Mesodermal cell (in vitro differentiated cells): ENCODE data around the gene PFDN2.
"Not testable (repeated sequence)": the region's sequence is repeated elsewhere in the genome, so short reads cannot be mapped to it uniquely, and the experiment has no call there.

Source experiments
- H3K27ac ChIP-seq: 2 replicates; pipeline ENCODE4 v1.7.0; 2013; ENCODE audit warnings: mild to moderate bottlenecking, low read depth, low read length, moderate library complexity; ENCODE audit not compliant: severe bottlenecking
- H3K36me3 ChIP-seq: 2 replicates; pipeline ENCODE4 v1.7.1; 2013; ENCODE audit warnings: mild to moderate bottlenecking, low read length, moderate library complexity; ENCODE audit not compliant: control insufficient read depth, insufficient read depth
- H3K4me1 ChIP-seq: one replicate; pipeline ENCODE4 v1.7.1; 2013; ENCODE audit warnings: mild to moderate bottlenecking, low read length; ENCODE audit not compliant: insufficient read depth, control insufficient read depth, poor library complexity, severe bottlenecking
- H3K4me3 ChIP-seq: 2 replicates; pipeline ENCODE4 v1.7.0; 2013; ENCODE audit warnings: low read length, control low read depth, mild to moderate bottlenecking; ENCODE audit not compliant: insufficient read depth, poor library complexity, severe bottlenecking; ENCODE audit errors: extremely low read depth
- H3K9me3 ChIP-seq: 2 replicates; pipeline ENCODE4 v1.7.1; 2013; ENCODE audit warnings: mild to moderate bottlenecking, low read length, moderate library complexity; ENCODE audit not compliant: control insufficient read depth
- WGBS, 2 experiments: methylation state at CpG; one replicate each; pipeline ENCODE4 v1.1.5; 2013; ENCODE audit warnings: missing lambda C conversion rate in 2 of 2; ENCODE audit not compliant: insufficient coverage in 2 of 2; 5-methylcytosine and 5-hydroxymethylcytosine counted together

The PFDN2 gene

DNA sequence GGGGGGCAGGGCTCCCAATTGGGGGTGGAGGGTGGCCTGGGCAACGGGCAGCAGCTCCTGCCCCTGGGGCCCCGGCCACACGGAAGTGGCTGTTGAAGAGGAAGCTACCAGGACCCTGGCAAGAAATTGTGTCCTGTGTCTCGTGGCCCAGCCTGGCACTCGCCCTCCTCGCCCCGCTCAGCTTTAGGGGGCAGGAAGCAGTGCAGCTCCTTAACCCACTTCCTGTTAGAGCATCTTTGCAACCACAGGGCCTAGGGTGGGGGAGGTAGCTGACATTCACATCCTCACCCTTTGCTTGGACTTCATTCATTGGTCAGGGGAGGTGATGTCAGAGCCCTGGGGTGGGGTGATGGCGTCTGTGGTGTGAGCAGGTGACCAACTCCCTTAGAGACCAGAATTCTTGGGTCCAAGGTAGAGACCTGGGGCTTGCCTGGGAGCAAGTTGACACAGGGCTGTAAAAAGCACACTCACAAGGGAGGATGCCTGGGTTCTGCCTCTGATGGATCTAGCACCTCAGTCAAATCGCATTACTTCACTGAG lies 48.0 kb downstream of the PFDN2 start, which contains the start of gene ARHGAP30:
ARHGAP30 (minus strand) TSS at position 161 of the 540 bp plus-strand sequence. CDS start 267 bp downstream, outside the sequence.
- H3K9me3 ChIP-seq = no peaks in the 10 kb centered on the region
- no peak within 1 kb of the TSS for H3K4me3 ChIP-seq
- WGBS, 2 experiments = 94 to 100% methylated on average over 7 of the region's 9 CpGs

GRCh38 chr1:161069241-161069640 lies 48.6 kb downstream of the PFDN2 start:
- WGBS, 2 experiments = 93 to 100% methylated on average over 8 of the region's 9 CpGs
- no peaks in the 10 kb centered on the region for H3K36me3 ChIP-seq
- no peak overlapping the region for H3K27ac ChIP-seq

More for the DNA sequence above, 48.0 kb downstream of the PFDN2 start, which contains the start of gene ARHGAP30:
- H3K36me3 ChIP-seq = no peaks in the 10 kb centered on the region
- H3K27ac ChIP-seq = no peak within 1 kb of the TSS
- H3K4me1 ChIP-seq = no peaks in the 10 kb centered on the region

GRCh38 chr1:161068306-161069234 lies 49.3 kb downstream of the PFDN2 start:
- Histone ChIP-seq H3K4me3 (no peak overlapping the region), H3K36me3 (no peaks in the 10 kb centered on the region), H3K4me1 (no peaks in the 10 kb centered on the region), H3K9me3 (no peaks in the 10 kb centered on the region), H3K27ac (no peak overlapping the region)
- WGBS, 2 experiments = 92 to 98% methylated on average over 5 to 6 of the region's 10 CpGs

More at GRCh38 chr1:161069241-161069640, 48.6 kb downstream of the PFDN2 start:
- Histone ChIP-seq H3K9me3 (no peaks in the 10 kb centered on the region), H3K4me1 (no peaks in the 10 kb centered on the region), H3K4me3 (no peak overlapping the region)

- no peaks in the 10 kb centered on the region for H3K4me1 ChIP-seq
- no peaks in the 10 kb centered on the region for H3K36me3 ChIP-seq
- H3K9me3 ChIP-seq = no peaks in the 10 kb centered on the region
- no peak overlapping the region for H3K4me3 ChIP-seq
- H3K27ac ChIP-seq = no peak overlapping the region
- 85 to 100% methylated on average over 1 to 3 of the region's 3 CpGs for WGBS, 2 experiments
Measured at GRCh38 chr1:161066694-161067093, 51.1 kb downstream of the PFDN2 start.

- H3K4me3 ChIP-seq, H3K9me3 ChIP-seq, H3K4me1 ChIP-seq, H3K36me3 ChIP-seq, H3K27ac ChIP-seq: not testable (repeated sequence)
- WGBS, 2 experiments = 97 to 98% methylated on average over 5 of the region's 7 CpGs
Measured at GRCh38 chr1:161065681-161066080, 52.2 kb downstream of the PFDN2 start.

DNA sequence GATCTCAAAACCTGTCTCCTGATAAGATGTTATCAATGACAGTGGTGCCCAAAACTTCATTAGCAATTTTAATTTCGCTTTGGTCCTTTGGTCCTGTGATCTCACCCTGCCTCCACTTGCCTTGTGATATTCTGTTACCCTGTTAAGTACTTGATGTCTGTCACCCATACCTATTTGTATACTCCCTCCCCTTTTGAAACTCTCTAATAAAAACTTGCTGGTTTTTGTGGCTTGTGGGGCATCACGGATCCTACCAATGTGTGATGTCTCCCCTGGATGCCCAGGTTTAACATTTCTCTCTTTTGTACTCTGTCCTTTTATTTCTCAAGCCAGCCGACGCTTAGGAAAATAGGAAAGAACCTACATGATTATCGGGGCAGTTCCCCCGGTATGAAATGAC lies 53.9 kb downstream of the PFDN2 start:
- not testable (repeated sequence) for H3K9me3 ChIP-seq, H3K27ac ChIP-seq, H3K36me3 ChIP-seq, H3K4me1 ChIP-seq, H3K4me3 ChIP-seq
- WGBS, 2 experiments = 43 to 50% methylated on average over 2 to 3 of the region's 6 CpGs

GRCh38 chr1:161061419-161061818 lies 56.4 kb downstream of the PFDN2 start:
- no peak overlapping the region for H3K27ac ChIP-seq
- no peaks in the 10 kb centered on the region for H3K9me3 ChIP-seq
- H3K36me3 ChIP-seq = no peaks in the 10 kb centered on the region
- WGBS, 2 experiments = 86 to 100% methylated on average over 1 of the region's 4 CpGs
- H3K4me1 ChIP-seq = no peaks in the 10 kb centered on the region
- no peak overlapping the region for H3K4me3 ChIP-seq

- no peak overlapping the region for H3K27ac ChIP-seq
- no peaks in the 10 kb centered on the region for H3K4me1 ChIP-seq
- H3K36me3 ChIP-seq = no peaks in the 10 kb centered on the region
- H3K9me3 ChIP-seq = no peaks in the 10 kb centered on the region
- no peak overlapping the region for H3K4me3 ChIP-seq
- WGBS, 2 experiments = 85 to 100% methylated on average over 1 to 5 of the region's 6 CpGs
Measured at GRCh38 chr1:161059293-161059692, 58.5 kb downstream of the PFDN2 start.

DNA sequence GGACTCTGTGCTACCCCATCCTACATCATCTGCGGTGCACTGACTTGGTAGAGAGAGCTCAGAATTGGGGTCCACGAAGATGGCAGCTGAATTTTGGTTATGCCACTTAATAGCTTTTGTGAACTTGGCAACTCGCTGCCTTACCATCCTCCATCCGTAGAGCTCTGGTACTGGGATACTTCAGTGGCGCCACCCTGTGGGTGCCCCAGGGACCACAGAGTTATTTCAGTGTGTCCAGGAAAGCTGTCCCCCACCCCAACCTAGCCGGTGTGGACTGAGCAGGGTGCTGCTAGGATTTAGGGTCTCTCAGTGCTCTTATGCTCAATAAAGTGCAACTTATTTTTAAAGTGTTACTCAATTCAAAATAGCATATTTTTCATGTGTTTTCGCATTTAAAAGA lies 63.0 kb downstream of the PFDN2 start:
- no peak overlapping the region for H3K4me3 ChIP-seq

DNA sequence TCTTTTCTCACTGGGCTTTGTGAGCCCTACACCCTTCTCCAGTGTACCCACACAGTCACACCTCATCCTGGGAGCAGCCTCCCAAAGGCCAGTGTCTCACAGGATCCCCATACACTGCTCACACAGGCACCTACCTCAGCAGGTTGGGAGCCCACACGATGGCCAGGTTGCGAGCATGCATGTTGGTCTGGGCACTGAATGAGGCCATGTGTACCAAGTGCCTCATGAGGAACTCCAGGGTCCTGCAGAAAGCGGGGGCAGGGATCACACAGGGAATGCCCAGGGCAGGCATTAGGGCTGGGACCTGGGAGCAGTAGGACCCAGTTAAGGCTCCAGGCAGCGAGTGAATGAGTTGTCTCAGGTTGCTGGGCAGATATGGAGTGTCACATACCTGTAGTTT lies 63.6 kb downstream of the PFDN2 start:
- no peaks in the 10 kb centered on the region for H3K4me1 ChIP-seq
- no peak overlapping the region for H3K27ac ChIP-seq
- peaks cover 8% of the 10 kb centered on the region for H3K9me3 ChIP-seq
- H3K4me3 ChIP-seq = no peak overlapping the region
- H3K36me3 ChIP-seq = no peaks in the 10 kb centered on the region
- WGBS, 2 experiments = 87 to 93% methylated on average over 3 to 4 of the region's 4 CpGs

More for the DNA sequence above, 63.0 kb downstream of the PFDN2 start:
- H3K27ac ChIP-seq = no peak overlapping the region
- H3K36me3 ChIP-seq = no peaks in the 10 kb centered on the region
- no peaks in the 10 kb centered on the region for H3K4me1 ChIP-seq
- 95 to 100% methylated on average over 4 to 5 of the region's 7 CpGs for WGBS, 2 experiments
- H3K9me3 ChIP-seq = peaks cover 2% of the 10 kb centered on the region

GRCh38 chr1:161052899-161053298 lies 64.9 kb downstream of the PFDN2 start:
- H3K27ac ChIP-seq = no peak overlapping the region
- H3K9me3 ChIP-seq = peaks cover 10% of the 10 kb centered on the region
- H3K4me3 ChIP-seq = no peak overlapping the region
- 73 to 75% methylated on average over 2 to 3 of the region's 3 CpGs for WGBS, 2 experiments
- H3K4me1 ChIP-seq = no peaks in the 10 kb centered on the region
- H3K36me3 ChIP-seq = no peaks in the 10 kb centered on the region
